ENCODE data around the gene GNG8.

GNG8 gene

GRCh38 chr19:46616631-46617322 is 19.2 kb downstream of the GNG8 start:
- no peak for DNase-seq

- DNase-seq, result no peak
Measured at GRCh38 chr19:46615966-46616365, 20.0 kb downstream of the GNG8 start.

DNA sequence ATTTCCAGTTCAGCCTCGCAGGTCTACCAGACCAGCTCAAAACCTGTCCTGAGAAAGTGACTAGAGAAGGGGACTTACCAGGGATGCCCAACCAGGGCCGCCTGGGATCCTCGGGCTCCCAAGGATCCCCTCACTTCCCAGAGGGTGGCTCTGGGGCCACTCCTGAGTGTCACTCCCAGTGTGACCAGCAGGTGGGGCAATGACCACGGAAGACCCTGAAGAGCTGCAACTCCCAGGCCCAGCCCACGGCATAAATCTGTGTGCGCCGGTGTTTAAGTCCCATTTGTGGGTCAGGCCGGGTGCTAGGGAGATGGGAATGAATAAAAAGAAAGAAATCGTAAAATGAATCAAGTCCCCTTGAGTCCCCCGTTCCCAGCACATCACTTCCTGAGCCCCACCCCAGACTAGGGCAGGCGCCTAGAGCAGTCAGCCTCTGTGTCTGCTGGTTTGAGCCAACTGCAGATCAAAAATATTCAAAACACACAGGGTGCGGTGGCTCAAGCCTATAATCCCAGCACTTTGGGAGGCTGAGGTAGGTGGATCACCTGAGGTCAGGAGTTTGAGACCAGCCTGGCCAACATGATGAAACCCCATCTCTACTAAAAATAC is 21.8 kb downstream of the GNG8 start:
- peak; percentile 78 for DNase-seq

DNA sequence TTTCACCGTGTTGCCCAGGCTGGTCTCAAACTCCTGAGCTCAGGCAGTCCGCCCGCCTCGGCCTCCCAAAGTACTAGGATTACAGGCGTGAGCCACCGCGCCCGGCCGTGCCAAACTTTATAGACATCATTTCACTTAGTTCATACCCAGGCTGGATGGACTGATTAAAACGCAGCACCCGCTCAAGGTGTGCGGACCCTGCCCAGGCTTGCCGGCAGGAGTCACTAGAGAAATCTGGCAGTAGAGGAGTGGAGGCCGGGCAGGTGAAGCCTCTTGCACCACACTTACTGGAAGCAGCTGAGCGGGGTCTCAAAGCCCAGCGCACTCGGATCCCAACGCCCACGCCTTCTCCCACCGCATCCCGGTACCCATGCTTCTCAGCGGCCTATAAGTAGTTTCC is 22.5 kb downstream of the GNG8 start:
- DNase-seq, result no peak

DNA sequence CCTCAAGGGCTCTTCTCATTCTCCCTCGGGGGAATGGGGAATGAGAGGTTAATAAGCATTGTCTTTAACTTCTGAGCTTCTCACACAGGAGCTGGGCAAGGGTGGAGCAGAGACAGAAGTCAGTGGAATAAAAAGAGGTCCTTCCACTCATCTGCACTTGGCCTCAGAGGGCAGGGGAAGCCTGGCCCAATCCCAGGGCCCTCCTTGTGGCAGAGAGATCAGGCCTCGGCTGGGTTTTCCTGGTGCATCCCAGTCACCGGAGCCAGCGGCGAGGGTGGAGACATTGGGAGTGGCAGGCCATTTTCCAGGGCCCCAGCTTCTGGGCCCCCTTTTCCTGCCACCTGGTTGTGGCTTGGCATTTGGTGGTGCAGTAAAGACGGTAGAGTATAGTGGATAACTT is 24.2 kb downstream of the GNG8 start:
- DNase-seq, result no peak

- no peak for DNase-seq
Measured at GRCh38 chr19:46610851-46611770, 24.9 kb downstream of the GNG8 start.

DNA sequence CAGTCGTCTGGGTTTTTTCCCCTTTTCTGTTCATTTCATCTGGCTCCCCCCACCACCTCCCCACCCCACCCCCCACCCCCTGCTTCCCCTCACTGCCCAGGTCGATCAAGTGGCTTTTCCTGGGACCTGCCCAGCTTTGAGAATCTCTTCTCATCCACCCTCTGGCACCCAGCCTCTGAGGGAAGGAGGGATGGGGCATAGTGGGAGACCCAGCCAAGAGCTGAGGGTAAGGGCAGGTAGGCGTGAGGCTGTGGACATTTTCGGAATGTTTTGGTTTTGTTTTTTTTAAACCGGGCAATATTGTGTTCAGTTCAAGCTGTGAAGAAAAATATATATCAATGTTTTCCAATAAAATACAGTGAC is 25.6 kb downstream of the GNG8 start:
- DNase-seq, result no peak

DNA sequence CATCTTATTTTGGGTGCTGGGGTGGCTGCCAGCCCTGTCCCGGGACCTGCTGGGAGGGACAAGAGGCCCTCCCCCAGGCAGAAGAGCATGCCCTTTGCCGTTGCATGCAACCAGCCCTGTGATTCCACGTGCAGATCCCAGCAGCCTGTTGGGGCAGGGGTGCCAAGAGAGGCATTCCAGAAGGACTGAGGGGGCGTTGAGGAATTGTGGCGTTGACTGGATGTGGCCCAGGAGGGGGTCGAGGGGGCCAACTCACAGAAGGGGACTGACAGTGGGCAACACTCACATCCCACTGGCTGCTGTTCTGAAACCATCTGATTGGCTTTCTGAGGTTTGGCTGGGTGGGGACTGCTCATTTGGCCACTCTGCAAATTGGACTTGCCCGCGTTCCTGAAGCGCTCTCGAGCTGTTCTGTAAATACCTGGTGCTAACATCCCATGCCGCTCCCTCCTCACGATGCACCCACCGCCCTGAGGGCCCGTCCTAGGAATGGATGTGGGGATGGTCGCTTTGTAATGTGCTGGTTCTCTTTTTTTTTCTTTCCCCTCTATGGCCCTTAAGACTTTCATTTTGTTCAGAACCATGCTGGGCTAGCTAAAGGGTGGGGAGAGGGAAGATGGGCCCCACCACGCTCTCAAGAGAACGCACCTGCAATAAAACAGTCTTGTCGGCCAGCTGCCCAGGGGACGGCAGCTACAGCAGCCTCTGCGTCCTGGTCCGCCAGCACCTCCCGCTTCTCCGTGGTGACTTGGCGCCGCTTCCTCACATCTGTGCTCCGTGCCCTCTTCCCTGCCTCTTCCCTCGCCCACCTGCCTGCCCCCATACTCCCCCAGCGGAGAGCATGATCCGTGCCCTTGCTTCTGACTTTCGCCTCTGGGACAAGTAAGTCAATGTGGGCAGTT is 26.2 kb downstream of the GNG8 start:
- no peak for DNase-seq

- DNase-seq, result no peak
Measured at GRCh38 chr19:46608581-46609345, 27.2 kb downstream of the GNG8 start.

- no peak for DNase-seq
Measured at GRCh38 chr19:46608178-46608577, 27.8 kb downstream of the GNG8 start.

DNA sequence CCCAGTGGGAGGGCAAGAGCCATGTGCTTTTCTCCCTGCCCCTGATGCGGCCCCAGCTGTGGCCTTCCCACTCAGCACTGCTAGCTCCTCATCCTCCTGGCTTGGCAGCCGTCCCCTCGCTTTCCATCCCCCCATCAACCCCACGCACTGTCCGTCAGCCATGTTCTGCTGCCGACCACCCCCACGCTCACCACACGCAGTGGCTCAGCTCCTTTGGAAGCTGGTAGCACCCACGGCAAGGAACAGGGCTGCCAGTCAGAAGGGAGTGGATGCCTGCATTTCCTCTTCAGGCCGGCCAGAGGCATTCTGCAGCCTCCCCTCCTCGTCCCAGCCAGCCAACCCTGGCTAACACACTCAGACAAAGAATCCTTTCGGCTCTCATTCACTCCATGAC is 28.6 kb downstream of the GNG8 start:
- DNase-seq, result no peak

GRCh38 chr19:46606681-46607447 is 29.1 kb downstream of the GNG8 start:
- DNase-seq, result no peak

- no peak for DNase-seq
Measured at GRCh38 chr19:46606019-46606418, 30.0 kb downstream of the GNG8 start.

DNA sequence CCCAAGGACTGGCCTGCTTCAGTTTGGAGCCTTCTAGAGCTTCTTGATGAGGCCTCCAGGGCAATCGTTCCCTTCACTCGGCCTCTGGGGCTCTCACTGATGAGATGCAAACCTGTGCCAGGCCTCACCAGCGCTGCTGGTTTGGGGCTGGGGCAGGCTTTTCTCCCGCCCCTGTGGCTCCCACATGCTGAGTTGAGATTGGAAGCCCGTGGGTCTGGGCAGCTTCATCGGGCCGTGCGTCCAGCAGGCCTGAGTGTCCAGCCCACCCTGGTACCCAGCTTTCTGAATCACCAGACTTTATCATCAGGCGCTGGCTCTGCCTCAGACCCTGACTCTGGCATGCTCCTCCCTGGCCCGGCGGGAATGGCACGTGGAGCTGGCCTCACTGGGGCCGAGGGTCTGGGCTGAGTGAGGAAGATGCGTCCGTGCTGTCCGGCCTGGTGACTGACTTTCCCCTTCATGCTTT is 30.6 kb downstream of the GNG8 start:
- DNase-seq, result no peak

GRCh38 chr19:46604781-46605355 is 31.1 kb downstream of the GNG8 start:
- no peak for DNase-seq

DNA sequence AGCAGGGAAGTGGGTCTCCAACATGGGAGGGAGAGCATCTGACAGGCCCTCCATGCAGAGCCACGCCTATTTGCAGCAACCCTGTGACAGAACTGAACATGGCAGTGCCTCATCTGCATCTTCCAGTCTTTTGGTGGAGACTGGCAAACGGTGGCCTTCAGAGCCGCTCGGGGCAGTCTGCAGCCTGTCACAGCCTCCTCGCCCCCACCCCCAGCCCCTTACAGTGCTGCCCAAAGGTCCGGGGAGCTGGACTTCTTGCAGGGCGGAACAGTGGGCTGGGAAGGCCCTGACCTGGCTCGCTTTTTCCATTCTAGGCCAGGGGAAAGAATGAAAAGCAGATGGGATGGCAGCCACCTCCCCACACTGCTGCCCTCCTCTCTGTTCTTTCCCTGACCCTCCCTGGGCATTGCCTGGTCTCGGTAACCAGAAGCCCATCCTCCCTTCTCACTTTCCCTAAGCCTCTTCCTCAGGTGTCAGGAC is 32.2 kb downstream of the GNG8 start:
- DNase-seq, result no peak

DNA sequence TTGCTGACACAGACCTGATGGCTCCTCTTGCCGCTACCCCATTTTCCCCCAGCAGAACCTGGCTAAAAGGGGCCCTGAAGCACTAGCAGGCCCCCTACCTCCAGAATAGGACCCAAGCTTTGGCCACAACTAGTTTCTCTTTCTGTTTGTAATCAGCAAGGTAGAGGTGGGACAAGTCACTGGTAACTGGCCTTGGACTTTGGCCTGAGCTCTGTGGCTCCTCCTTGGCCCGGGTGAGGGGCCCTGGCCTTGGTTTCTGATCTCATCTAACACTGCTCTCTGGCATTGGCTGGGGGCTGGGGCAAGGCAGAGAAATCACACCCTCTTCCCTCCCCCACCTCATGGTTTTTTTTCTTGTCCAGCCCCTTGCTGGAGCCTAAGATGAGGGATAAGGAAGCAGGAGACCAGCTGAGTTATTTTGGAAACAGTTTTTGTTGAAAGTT is 32.8 kb downstream of the GNG8 start:
- no peak for DNase-seq

DNA sequence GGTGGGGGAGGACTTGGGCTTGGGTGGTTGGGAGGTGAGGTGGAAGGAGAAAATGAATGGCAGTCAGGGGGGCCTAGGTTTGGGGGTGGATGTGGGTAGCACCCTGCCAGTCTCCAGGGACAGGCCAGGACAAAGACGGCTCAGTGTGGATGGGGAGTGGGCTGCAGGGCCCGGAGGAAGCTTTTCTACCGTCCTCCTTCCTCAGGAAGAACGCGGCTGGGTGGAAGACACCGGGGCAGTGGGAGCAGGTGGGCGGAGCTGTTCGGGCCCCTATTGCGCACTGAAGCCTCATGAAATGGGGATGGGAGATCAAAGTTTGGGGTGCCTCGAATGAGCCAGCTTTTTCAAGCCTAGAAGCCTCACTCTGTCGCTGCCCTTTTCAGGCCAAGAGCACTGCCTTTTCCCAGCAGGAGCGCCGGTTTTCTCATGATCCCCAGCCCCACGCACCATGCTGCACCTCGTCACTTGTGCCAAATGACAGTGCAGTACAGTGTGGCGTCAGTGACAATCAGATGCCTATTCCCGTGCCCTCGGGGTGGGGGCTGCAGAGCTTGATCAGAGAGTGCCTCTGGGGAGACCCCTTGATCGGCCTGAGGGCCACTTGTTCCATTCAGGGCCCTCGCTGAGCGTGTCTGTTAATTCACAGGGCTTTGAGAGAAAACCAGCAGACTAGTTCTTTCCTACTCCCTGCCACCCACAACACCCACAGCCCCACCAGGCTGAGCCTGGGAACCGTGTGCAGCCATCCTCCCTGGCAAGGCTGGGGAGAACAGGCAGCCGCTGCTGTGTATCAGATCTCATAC is 33.4 kb downstream of the GNG8 start:
- no peak for DNase-seq

Measured in effector CD4-positive, alpha-beta T cell (primary cell).